SK-N-SH treated with all-trans-retinoic acid at 6 μM for 48 hours (cell line): ENCODE results near the gene AKR1B1.

Source experiments
- BACH2 ChIP-seq: fragments of 250-450 bp; sonication (Bioruptor Pico); IDR thresholded peaks from 2 replicates; pipeline ENCODE4 v1.9.0; 2021; ENCODE audit warnings: mild to moderate bottlenecking, borderline replicate concordance
- CREB5 ChIP-seq: fragments of 250-450 bp; sonication (Bioruptor Pico); IDR thresholded peaks from 2 replicates; pipeline ENCODE4 v1.5.1; 2020; ENCODE audit warnings: low read depth, mild to moderate bottlenecking, moderate library complexity
- CSDC2 ChIP-seq: fragments of 250-450 bp; sonication (Bioruptor Pico); IDR thresholded peaks from 2 replicates; pipeline ENCODE4 v1.5.0; 2020; ENCODE audit warnings: mild to moderate bottlenecking, moderate library complexity
- PATZ1 ChIP-seq: fragments of 250-450 bp; sonication (Bioruptor Pico); IDR thresholded peaks from 2 replicates; pipeline ENCODE4 v1.8.0; 2020; ENCODE audit warnings: mild to moderate bottlenecking, moderate library complexity, borderline replicate concordance
- RARB ChIP-seq: fragments of 250-450 bp; sonication (Bioruptor Pico); IDR thresholded peaks from 2 replicates; pipeline ENCODE4 v1.8.0; 2021; ENCODE audit warnings: mild to moderate bottlenecking, moderate library complexity
- TSHZ2 ChIP-seq: fragments of 250-450 bp; sonication (Bioruptor Pico); IDR thresholded peaks from 2 replicates; pipeline ENCODE4 v1.5.0; 2020; ENCODE audit warnings: mild to moderate bottlenecking, moderate library complexity
- ZC3H10 ChIP-seq: fragments of 250-450 bp; sonication (Bioruptor Pico); IDR thresholded peaks from 2 replicates; pipeline ENCODE4 v1.5.1; 2021; ENCODE audit warnings: mild to moderate bottlenecking, moderate library complexity
- ZFP3 ChIP-seq: fragments of 250-450 bp; sonication (Bioruptor Pico); IDR thresholded peaks from 2 replicates; pipeline ENCODE4 v1.5.0; 2020; ENCODE audit warnings: mild to moderate bottlenecking, moderate library complexity
- ZFP30 ChIP-seq: fragments of 450-650 bp; formaldehyde crosslinking; IDR thresholded peaks from 2 replicates; pipeline ENCODE4 v1.5.0; 2022; ENCODE audit warnings: mild to moderate bottlenecking, moderate library complexity
- ZNF565 ChIP-seq: fragments of 450-650 bp; formaldehyde crosslinking; conservative IDR thresholded peaks from 2 replicates; pipeline ENCODE4 v1.5.0; 2020; ENCODE audit warnings: low read depth, mild to moderate bottlenecking, moderate library complexity
- ZNF70 ChIP-seq: fragments of 450-650 bp; formaldehyde crosslinking; IDR thresholded peaks from 2 replicates; pipeline ENCODE4 v1.5.0; 2020; ENCODE audit warnings: mild to moderate bottlenecking, moderate library complexity
- ZNF8 ChIP-seq: fragments of 450-650 bp; formaldehyde crosslinking; IDR thresholded peaks from 2 replicates; pipeline ENCODE4 v1.5.0; 2020; ENCODE audit warnings: mild to moderate bottlenecking, moderate library complexity

GRCh38 chr7:134444198-134444960 is 14.5 kb downstream of the AKR1B1 start:
- TF ChIP-seq ZFP30 (CRISPR knock-in tag) (no peak), ZC3H10 (CRISPR knock-in tag) (no peak), RARB (CRISPR knock-in tag) (no peak), ZFP3 (CRISPR knock-in tag) (no peak), CREB5 (no peak), ZNF565 (CRISPR knock-in tag) (no peak), ZNF70 (CRISPR knock-in tag) (no peak), CSDC2 (CRISPR knock-in tag) (no peak), BACH2 (no peak), PATZ1 (CRISPR knock-in tag) (no peak), ZNF8 (no peak), TSHZ2 (CRISPR knock-in tag) (no peak)
